Lower leg skin (tissue), 3 donors: Measurements from ENCODE around the gene FBXW9.
"Not testable (repeated sequence)": the region's sequence is repeated elsewhere in the genome, so short reads cannot be mapped to it uniquely, and the experiment has no call there.

ENCODE experiments used
- CTCF ChIP-seq, 3 donors: fragments of 450-650 bp; IDR thresholded peaks; one replicate each; pipeline ENCODE4 v1.5.1; 2016; ENCODE audit warnings: antibody characterized with exemption in 3 of 3, mild to moderate bottlenecking in 3 of 3, moderate library complexity in 2 of 3
- POLR2A ChIP-seq, 2 donors: fragments of 450-650 bp; IDR thresholded peaks; one replicate each; pipeline ENCODE4 v1.6.1; 2016 to 2017; ENCODE audit warnings: antibody characterized with exemption in 2 of 2, mild to moderate bottlenecking in 1 of 2, moderate library complexity in 1 of 2

GRCh38 chr19:12697425-12697824, 994 bp upstream of the FBXW9 start:
- TF ChIP-seq CTCF, POLR2A (IDR thresholded peaks at IDR 0.05): not testable (repeated sequence)
